Activated naive CD4-positive, alpha-beta T cell (primary cell): ENCODE measurements around the gene RBBP9.
"Not testable (repeated sequence)": the region's sequence is repeated elsewhere in the genome, so short reads cannot be mapped to it uniquely, and the experiment has no call there.

Source experiments
- DNase-seq, 4 experiments: peaks; one replicate each; lab custom pipeline; 2025; lab: John Stamatoyannopoulos, UW

RBBP9 gene

DNA sequence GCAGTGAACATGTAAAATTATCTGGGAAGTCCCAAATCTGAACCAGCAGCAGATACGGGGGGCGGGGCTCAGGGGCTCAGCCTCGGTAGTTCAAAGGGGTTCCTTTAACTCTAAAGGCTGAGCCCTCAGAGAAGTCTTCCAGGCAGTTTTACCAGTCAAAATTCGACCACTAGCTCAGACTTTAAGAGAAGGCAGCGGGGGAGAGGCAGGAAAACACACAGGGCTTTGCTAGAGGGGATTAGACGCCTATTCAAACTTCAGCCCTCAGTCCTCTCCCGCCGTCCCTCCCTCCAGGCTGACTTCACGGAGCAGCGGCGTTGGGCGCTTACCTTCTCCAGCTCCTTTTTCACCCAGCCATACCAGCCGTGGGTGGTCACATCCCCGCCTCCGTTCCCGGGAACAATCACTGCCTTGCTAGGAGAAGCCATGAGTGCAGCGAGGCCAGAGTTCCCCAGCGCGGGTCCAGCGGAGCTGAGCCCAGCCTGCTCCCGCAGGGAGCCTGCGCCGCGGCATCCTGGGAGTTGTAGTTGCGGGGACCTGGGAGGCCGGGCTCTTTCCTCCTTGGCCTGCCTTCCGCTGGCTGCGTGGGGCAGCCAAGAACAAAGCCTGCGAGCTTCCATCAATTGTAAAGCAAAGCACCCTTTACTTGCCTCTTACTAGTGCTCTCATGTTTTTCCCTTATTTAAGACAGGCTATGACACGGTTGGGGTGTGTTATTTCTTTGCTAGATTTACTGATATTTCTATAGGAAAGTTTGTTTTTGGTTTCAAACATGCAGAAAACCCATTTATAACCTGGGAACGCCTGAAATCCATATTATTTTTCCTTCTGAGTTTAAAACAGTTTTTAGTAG, at the start of gene RBBP9:
TSS of gene RBBP9 (minus strand) at position 486 of the 853 bp plus-strand sequence. CDS start at position 428, 58 bp downstream.
- DNase-seq, result peak; percentile 15 to 59 (median 38)

DNA sequence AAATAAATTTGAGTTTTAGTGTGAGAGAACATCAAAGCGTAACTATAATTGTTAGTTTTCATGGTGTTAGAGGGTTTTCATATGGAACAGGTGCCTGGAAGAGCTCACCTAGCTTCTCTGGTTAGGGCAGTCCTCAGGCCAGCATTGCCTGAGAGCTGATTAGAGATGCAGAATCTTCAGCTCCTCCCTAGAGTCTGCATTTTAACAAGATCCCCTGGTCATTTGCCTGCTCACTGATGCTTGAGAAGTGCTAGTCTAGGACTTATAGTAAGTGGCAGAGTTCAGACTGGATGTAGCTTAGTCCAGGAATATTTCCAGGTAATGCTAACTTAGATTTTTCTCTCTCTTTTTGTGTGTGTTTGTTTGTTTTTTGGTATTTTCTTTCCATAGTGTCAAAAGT, 48.5 kb upstream of the RBBP9 start:
- DNase-seq, result no peak

DNA sequence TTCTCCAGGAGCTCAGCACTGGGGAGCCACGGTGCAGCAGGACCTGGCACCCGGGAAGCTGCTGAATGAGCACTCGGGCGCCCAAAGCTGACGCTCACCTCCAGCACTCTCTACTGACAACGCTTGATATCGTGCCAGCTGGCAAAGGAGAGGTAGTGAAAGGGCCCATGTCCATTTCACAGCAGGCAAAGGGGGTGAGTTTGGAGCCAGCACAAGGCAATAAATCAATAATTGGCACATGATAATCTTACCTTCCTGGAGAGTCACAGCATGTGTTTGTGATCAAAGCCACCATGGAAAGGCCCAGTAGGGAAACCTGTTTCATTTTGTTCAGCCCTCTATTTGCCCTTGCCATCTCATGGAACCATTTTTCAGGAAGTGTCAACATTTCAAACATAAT, 46.9 kb upstream of the RBBP9 start:
- DNase-seq, result no peak

DNA sequence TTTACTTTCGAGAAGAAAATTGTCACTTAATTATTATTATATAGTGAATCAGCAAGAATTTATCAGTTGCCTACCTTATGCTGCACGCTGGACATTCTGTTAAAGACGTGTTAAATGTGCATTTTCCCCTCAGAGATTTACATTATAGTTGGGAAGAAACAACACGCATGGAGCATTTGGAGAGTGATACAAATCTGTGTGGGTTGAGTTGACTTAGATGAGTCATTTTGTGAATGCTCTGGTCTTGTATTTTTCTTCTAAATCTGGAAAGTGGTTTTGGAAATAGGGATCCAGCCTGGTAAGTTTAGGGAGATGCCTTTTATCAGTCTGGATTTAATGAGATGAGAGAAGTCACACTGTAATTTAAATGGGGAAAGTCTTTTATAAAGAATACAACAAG, 46.2 kb upstream of the RBBP9 start:
- DNase-seq, result no peak

DNA sequence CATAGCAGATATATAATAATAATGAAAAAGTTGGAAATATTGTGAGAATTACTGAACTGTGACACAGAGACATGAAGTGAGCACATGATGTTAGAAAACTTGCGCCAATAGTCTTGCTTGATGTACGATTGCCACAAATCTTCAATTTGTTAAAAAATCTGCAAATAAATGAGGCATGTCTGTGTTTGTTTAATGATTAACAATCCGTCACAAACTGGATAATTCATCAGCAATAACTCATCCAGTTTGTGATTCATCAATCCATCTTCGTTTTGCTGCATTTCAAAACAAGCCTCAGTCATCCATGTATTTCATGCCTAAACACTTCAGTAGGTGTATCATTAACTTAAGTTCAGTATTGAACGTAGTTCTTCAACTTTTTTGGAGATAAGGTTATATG, 44.7 kb upstream of the RBBP9 start:
- no peak for DNase-seq

DNA sequence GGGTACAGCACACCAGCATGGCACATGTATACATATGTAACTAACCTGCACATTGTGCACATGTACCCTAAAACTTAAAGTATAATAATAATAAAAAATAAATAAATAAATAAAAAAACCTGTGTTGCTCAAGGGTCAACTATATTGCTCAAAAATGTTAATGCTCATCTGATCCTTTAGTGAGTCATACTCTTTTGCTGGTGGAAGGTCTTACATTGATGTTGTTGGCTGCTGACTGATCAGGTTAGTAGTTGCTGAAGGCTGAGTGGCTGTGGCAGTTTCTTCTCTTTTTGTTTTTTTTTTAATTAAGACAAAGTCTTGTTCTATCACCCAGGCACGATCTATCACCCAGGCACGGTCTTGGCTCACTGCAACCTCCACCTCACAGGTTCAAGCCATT, 40.6 kb upstream of the RBBP9 start:
- DNase-seq, result no peak

DNA sequence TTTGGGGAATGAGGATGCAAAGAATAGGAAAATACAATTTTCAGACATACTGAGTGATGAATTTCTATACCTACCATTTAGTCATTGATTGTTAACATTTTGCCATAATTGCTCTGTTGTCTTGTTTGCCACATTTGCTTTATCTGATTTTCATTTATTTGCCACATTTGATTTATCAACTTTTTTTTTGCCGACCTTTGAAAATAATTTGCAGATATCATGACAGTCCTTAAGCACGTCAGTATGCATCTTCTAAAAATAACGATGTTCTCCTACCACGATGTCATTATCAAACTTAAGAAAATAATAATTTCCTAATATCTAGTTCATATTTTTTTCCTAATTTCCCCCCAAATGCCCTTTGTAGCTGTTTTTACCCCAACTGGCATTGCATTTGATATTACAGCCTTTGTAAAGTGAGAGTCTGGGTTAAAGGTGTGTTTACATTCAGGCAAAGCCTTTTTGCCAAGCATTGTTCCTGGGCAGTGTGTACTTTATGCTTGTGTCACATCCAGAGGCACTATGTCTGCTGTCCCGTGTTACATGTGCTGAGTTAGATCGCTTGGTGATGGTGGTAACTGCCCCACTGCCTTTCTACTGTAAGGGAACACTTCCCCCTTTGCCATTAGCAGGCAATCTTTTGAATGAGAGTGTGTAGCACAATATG, 37.1 kb upstream of the RBBP9 start:
- DNase-seq, result no peak

DNA sequence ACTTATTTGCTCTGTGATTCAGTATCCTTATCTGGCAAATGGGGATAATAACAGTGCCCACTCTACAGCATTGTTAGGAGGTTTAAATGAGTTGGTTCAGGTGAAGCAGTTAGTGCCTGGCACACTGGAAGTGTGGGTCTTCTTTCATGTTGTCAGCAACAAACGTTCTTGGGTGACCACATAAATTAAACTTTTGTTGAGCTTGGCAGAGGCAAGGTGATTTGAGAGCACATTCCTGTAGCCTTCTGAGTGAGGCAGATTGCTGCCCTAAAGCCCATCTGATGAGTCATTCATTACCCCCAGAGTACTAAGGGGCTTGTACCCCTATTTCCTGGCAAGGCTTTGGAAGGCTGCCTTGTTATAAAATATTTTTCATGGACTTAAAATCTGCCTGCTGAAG, 36.5 kb upstream of the RBBP9 start:
- DNase-seq, result no peak

DNA sequence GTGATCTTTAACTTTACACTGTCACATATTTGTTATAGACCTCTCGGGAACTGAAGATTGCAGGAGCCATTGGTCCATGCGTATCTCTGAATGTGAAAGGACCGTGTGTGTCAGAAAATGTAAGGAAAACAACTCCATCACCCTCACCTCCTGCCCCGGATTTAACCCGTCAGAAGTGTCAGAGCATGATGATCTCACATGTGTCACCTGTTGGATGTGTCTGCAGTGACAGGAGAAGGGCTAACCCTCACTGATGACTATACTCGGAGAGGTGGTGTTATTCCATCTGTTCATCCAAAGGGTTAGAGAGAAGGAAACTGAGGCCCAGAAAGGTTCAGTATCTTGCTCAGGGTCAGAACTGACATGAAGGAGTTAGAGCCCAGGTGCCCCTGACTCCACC, 35.6 kb upstream of the RBBP9 start:
- DNase-seq, result no peak

DNA sequence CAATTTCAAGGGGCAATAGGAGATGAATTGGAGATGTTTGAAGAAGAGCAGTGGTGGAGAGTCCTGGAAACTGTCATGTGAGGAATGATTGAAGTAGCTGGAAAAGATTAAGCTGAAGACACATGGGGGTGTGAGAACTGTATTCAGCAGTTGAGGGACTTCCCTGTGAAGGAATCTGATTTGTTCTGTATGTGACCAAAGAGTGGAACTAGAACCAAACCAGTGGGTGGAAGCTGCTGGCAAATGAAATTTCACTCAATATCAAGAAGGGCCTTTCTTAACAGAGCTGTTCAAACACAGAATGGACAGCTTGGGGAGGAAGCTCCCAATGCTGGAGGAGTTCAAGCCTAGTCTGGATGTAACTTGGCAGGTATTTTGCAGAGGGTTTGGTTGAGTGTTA, 32.0 kb upstream of the RBBP9 start:
- DNase-seq, result no peak

DNA sequence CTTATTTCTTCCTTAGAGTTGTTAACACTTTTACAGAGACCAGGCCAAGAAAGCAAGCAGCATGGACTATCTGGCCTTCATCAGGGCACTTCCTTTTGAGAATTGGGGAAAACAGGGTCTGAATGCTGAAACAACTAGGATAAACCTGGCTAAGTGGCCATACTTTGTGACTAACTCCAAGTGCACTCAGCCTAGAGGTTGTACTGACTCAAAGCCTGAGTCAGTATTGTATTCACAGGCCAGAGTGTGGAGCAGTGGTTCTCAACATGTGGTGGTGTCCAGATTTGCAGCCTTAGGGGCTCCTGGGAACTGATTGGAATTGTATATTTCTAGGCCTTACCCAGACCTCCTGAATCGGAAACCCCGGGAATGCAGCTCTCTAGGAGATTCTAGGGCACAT, 30.8 kb upstream of the RBBP9 start:
- no peak for DNase-seq

DNA sequence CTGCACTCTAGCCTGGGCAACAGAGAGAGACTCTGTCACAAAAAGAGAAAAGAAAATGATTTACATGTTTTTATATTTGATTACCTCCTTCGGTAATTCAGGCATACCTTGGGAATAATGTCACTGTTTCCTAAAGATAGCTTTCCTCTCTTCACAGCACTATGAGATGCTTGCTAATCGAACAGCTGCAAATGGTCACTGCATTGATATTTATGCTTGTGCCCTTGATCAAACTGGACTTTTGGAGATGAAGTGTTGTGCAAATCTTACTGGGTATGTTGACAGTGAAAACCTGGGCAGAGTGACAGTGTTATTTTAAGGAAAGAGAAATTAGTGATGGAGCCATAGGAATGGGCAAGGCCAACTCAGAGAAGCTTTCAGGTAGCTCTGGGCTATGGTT, 30.3 kb upstream of the RBBP9 start:
- no peak for DNase-seq

DNA sequence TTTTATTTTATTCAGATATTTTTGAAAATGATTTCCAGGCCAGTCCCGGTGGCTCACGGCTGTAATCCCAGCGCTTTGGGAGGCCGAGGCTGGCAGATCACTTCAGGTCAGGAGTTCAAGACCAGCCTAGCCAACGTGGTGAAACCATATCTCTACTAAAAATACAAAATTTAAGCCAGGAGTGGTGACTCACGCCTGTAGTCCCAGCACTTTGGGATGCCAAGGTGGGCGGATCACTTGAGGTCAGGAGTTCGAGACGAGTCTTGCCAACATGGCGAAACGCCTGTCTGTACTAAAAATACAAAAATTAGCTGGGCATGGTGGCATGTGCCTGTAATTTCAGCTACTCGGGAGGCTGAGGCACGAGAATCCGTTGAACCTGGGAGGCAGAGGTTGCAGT, 29.7 kb upstream of the RBBP9 start:
- DNase-seq, result not testable (repeated sequence)

DNA sequence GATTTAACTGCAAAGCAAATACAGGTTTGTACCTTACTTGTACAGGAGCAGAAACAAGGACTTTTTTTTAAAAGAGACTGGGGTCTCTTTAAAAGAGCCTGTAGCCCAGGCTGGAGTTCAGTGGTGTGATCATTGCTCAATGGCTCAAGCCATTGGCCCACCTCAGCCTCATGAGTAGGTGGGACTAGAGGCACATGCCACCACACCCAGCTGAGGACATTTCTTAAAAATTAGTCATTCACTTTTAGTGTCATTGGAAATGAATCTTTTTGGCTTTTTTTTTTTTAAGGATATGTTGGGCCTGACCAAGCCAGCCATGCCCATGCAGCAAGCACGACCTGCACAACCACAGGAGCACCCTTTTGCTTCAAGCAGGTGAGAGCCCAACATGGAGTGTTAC, 27.6 kb upstream of the RBBP9 start:
- no peak for DNase-seq

DNA sequence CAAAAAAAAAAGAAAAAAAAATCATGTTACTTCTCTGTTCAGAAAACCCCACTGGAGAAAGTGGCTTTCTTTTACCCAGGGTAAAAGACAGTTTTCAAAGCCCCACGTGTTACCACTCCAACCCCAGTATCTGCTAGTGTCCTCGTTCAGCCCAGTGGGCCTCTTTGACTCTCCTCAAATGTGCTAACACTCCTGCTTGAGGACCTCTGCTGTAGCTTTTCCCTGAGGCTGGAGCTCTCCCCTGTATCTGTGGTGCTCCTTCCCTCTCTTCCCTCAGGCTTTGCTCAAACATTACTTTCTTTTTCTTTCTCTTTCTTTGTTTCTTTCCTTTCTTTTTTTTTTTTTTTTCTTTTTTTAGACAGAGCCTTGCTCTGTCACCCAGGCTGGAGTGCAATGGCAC, 26.0 kb upstream of the RBBP9 start:
- DNase-seq, result no peak

DNA sequence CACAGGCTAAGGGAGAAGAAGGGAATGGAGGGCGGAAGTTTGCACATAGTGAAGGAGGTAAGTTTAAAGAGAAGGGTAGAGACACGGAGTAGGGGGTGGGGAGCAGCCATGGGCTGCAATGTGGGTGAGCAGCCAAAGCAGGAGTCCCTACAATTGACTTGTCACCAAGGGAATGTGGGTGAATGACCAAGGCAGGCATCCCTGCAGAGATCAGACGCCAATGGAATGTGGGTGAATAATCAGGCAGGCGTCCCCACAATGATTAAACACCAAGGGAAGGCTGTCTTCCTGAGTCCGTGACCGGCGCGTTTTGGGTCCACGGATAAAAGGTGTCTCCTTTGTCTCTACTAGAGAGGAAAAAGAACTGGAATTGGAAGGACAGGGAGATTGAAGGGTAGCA, 25.0 kb upstream of the RBBP9 start:
- DNase-seq, result not testable (repeated sequence)

DNA sequence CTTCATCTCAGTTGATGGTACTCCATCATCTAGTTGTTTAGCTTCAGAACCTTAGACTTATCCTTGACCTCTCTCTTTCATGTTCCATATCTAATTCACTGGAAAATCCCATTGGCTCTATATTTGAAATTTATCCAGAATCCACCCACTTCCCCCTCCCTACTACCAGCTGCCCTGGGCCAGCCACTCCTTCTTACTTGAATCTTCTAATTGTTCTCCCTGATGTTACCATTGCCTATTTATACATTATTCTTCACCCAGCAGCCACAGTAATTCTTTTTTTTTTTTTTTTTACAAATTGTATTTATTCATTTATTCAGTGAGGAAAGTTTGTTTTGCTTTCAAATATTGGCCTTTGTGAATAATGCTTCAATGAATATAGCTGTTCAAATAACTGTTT, 18.9 kb upstream of the RBBP9 start:
- DNase-seq, result no peak

DNA sequence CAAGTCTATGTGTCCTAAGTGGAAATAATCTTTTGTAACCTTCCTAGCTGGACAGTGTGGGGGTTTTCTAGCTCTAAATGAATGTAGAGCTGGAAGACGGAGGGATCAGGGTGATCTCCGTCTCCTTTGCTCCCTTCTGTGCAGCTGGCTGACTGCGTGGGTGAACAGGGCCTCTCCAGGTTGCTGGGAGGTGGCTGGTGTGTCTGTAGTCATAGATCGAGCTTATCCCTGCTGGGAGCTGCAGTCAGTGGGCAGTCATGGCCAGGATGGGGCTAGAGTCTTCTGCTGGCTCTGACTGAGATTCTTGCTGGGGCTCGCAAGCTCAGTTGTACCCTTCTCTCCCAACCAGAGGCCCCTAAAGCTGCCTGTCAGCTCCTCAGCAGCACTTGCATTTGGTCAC, 17.1 kb upstream of the RBBP9 start:
- no peak for DNase-seq

DNA sequence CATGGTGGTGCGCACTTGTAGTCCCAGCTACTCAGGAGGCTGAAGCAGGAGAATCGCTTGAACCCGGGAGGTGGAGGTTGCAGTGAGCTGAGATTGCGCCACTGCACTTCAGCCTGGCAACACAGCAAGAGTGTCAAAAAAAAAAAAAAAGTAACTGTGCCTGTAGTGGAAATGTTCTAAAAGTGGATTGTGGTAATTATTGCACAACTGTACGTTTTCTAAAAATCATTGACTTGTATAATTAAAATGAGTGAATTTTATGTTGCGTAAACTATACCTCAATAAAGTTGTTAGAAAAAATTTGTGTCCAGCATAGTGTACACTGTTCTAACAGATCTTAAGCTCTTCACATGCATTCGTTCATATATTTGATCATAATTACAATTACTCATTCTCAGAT, 16.2 kb upstream of the RBBP9 start:
- DNase-seq, result no peak

DNA sequence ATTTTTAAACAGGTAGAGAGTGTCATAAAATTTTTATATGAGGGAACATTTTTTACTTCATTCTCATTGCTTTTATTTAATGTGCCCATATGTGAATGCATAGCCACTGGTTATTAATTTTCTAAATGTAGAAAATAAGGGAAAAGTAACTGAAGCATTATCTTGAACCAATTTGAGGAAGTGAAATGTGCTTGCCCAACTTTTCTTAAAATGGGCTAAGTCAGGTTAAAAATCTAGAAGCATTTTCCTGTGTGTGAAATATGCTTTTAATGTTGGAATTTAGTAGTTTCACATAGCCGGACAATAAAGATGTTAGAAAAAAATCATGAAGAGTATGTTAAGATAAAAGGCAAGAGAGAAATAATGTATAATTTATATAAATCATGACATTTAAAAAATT, 14.5 kb upstream of the RBBP9 start:
- no peak for DNase-seq

DNA sequence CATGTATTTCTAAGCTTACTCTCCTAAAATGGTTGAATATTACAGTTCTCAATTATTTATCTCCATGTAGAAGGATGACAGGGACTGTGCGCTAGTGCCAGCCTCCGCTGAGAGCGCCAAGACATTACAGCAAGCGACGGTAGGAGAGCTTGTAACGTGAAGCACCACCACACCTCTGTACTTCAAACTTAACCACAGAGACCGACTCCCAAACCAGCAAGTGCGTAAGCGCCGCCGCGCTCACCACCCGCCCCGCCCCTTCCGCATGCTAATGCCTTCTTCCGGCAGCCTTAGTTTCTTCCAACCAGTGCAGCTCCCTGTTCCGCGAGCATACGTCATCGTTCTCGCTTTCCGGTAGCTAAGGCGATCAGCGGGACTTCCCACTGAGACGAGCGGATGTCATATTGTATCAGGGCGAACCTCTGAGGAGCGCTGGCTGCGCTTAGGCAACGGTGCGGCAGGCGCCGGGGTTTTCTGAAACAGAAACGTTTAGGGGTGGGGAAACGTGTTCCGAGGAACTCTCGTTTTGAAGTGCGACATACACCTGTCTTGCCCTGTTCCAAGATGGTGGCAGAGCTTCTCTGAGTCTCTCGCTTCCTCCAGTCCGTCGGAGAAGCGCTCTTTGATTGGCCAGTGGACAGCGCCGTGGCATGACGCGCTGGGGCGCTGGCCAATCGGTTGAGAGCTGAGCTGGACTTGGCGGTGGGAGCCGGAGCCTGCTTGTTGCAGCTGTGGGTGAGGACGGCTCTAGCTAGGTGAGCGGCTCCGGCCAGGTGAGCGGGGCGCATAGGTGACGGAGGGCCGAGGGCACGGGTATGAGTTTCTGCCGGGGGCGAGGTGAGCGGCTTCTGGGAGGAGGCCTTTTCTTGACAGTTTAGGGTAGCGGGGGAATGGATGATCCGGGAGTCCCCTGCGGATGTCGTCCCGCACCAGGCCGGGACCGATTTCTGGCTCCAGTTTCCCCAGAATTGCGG, 10.5 kb upstream of the RBBP9 start, which contains the start of gene SEC23B:
TSS of gene SEC23B (plus strand) at position 723 of the 974 bp plus-strand sequence. CDS start 2,896 bp downstream, outside the sequence.
- DNase-seq, result peak; percentile 88 to 95 (median 94)

DNA sequence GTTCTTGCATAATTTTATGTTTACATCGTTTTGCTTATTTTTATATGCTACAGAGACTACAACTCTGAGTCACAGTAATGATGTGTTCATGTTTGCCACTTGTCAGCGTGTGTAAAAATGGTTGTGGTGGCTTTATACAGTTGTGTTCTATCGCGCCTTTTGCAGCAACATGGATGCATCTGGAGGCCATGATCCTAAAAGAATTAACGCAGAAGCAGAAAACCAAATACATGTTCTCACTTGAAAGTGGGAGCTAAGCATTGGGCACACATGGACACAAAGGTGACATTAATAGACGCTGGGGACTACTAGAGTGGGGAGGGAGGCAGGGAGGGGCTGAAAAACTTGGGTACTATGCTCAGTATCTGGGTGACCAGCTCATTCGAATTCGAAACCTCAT, 9.7 kb upstream of the RBBP9 start:
- no peak for DNase-seq
